Glutamatergic neuron (in vitro differentiated cells): Measurements from ENCODE around the gene SGTB. TPM values are rescaled to one million over a fixed set of nuclear protein-coding genes. Genes with fewer than 3 reads are reported as not detected.

Source experiments
- DNase-seq: peaks from one replicate; pipeline ENCODE4 v3.0.0; 2022
- H3K27ac Mint-ChIP-seq: one replicate; pipeline ENCODE4 v1.8.0; 2020; ENCODE audit warnings: mild to moderate bottlenecking, mixed read lengths, inconsistent platforms; ENCODE audit not compliant: unreplicated experiment
- H3K27me3 Mint-ChIP-seq: one replicate; pipeline ENCODE4 v1.8.0; 2020; ENCODE audit warnings: mild to moderate bottlenecking, moderate library complexity, mixed read lengths, inconsistent platforms; ENCODE audit not compliant: unreplicated experiment
- H3K36me3 Mint-ChIP-seq: one replicate; pipeline ENCODE4 v1.8.0; 2020; ENCODE audit warnings: mild to moderate bottlenecking, mixed read lengths, inconsistent platforms; ENCODE audit not compliant: unreplicated experiment
- H3K4me1 Mint-ChIP-seq: one replicate; pipeline ENCODE4 v1.8.0; 2020; ENCODE audit warnings: mild to moderate bottlenecking, low read depth, mixed read lengths, inconsistent platforms; ENCODE audit not compliant: unreplicated experiment
- H3K4me3 Mint-ChIP-seq: one replicate; pipeline ENCODE4 v1.8.0; 2020; ENCODE audit warnings: mild to moderate bottlenecking, mixed read lengths, inconsistent platforms; ENCODE audit not compliant: unreplicated experiment
- H3K9me3 Mint-ChIP-seq: one replicate; pipeline ENCODE4 v1.8.0; 2020; ENCODE audit warnings: mild to moderate bottlenecking, moderate library complexity, mixed read lengths, inconsistent platforms; ENCODE audit not compliant: unreplicated experiment
- CTCF ChIP-seq: fragments of 200-600 bp; sonication (generic); IDR thresholded peaks from one replicate; pipeline ENCODE4 v1.5.0; 2021; ENCODE audit not compliant: partially characterized antibody, unreplicated experiment
- total RNA-seq: library from RNA; stranded (reverse); fragmentation: NEBNext Ultra II Directional; extraction: Animal tissue kit (Norgen Biotek cat#: 25700); gene quantifications from one replicate; pipeline ENCODE4 v1.2.1, GENCODE V29; 2021; ENCODE audit not compliant: unreplicated experiment

SGTB gene
- total RNA-seq, 1 donor from 2014 or later = 33.2 TPM

- TF ChIP-seq CTCF = no peak
- Mint-ChIP-seq H3K36me3 (no peaks in the 10 kb centered on the region), H3K27me3 (no peaks in the 10 kb centered on the region), H3K27ac (no peak overlapping the region), H3K4me3 (no peak overlapping the region), H3K4me1 (no peaks in the 10 kb centered on the region), H3K9me3 (no peaks in the 10 kb centered on the region)
- DNase-seq = no peak
Observed at GRCh38 chr5:65708145-65708544, 13.8 kb downstream of the SGTB start.

- no peak for TF ChIP-seq CTCF
- no peaks in the 10 kb centered on the region for H3K36me3 Mint-ChIP-seq
- no peak for DNase-seq
- H3K27ac Mint-ChIP-seq = no peak overlapping the region
- H3K4me3 Mint-ChIP-seq = no peak overlapping the region
- H3K9me3 Mint-ChIP-seq = no peaks in the 10 kb centered on the region
- no peaks in the 10 kb centered on the region for H3K27me3 Mint-ChIP-seq
- H3K4me1 Mint-ChIP-seq = no peaks in the 10 kb centered on the region
Observed at GRCh38 chr5:65707663-65708062, 14.2 kb downstream of the SGTB start.

GRCh38 chr5:65704621-65705239 lies 17.2 kb downstream of the SGTB start:
- DNase-seq = no peak
- Mint-ChIP-seq H3K27ac (no peak overlapping the region), H3K4me1 (no peaks in the 10 kb centered on the region), H3K27me3 (no peaks in the 10 kb centered on the region), H3K36me3 (no peaks in the 10 kb centered on the region), H3K4me3 (no peak overlapping the region), H3K9me3 (no peaks in the 10 kb centered on the region)
- TF ChIP-seq CTCF = no peak

- Mint-ChIP-seq H3K27ac (no peak overlapping the region), H3K9me3 (no peaks in the 10 kb centered on the region), H3K27me3 (no peaks in the 10 kb centered on the region), H3K4me3 (no peak overlapping the region), H3K36me3 (no peaks in the 10 kb centered on the region), H3K4me1 (no peaks in the 10 kb centered on the region)
- DNase-seq = no peak
- TF ChIP-seq CTCF = no peak
Observed at GRCh38 chr5:65702036-65702435, 19.9 kb downstream of the SGTB start.

- TF ChIP-seq CTCF = no peak
- no peaks in the 10 kb centered on the region for H3K4me1 Mint-ChIP-seq
- no peaks in the 10 kb centered on the region for H3K36me3 Mint-ChIP-seq
- H3K9me3 Mint-ChIP-seq = no peaks in the 10 kb centered on the region
- no peak overlapping the region for H3K4me3 Mint-ChIP-seq
- DNase-seq = no peak
- no peak overlapping the region for H3K27ac Mint-ChIP-seq
- no peaks in the 10 kb centered on the region for H3K27me3 Mint-ChIP-seq
Observed at GRCh38 chr5:65699338-65699737, 22.6 kb downstream of the SGTB start.
